A549 treated with dexamethasone at 1 μM for 4 hours (cell line): Measurements from ENCODE around the gene PORCN. TPM values are rescaled to one million over a fixed set of nuclear protein-coding genes. Genes with fewer than 3 reads are reported as not detected.

ENCODE experiments used
- total RNA-seq: library from RNA; stranded (reverse); fragments of 200-300 nt; extraction: Qiagen RNA extraction; gene quantifications from 5 replicates; pipeline ENCODE4 v1.2.3, GENCODE V29; 2022

PORCN gene
- 14.2 to 17.5 TPM (median 15.9 TPM) in 5 replicates for total RNA-seq

DNA sequence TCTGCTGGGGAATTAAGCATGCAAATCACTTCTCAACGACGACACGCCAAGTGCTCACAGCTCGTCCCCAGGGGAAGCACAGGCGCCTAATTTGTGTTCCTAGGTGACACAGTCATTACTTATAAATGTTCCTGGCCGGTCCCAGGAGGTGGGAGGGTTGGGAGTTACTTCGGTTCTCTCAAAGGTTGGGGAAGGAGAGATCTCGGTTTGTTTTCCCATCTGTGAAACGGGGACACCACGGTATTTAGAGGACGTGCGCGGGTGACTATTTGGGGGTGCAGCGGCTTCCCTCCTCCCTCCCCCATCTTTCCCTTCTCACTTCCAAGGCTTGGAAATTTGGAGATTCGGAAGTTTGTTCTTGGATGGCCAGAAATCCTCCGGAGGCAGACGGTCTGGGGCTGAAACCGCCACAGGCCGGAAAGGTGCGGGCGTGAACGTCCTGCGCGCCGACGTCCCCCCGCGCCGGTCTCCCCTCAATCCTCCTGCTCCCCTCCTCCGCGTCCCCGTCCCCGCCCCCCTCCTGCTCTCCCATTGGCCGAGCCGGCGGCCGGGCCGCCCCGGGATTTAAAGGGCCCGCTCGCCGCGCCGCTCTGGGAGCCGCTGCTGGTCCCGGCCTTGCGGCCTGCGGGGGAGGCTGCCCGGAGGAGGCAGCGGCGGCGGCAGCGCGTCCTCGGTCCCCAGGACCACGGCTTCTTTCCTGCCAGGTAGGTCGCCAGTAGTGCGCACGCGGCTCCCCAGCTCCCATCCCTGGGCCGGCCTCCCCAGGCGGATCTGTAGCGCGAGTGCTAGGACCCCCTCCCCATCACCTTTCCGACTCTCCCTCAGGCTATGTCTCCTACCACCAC, at the start of gene PORCN:
PORCN (plus strand) TSS at position 593 of the 845 bp plus-strand sequence. CDS start 829 bp downstream, outside the sequence.

GRCh38 chrX:48470110-48470832, 38.5 kb upstream of the PORCN start, which contains the start of gene SLC38A5:
Gene SLC38A5, minus strand, starts transcription at chrX:48470260. Its CDS starts 2,336 bp downstream, at chrX:48467924.

DNA sequence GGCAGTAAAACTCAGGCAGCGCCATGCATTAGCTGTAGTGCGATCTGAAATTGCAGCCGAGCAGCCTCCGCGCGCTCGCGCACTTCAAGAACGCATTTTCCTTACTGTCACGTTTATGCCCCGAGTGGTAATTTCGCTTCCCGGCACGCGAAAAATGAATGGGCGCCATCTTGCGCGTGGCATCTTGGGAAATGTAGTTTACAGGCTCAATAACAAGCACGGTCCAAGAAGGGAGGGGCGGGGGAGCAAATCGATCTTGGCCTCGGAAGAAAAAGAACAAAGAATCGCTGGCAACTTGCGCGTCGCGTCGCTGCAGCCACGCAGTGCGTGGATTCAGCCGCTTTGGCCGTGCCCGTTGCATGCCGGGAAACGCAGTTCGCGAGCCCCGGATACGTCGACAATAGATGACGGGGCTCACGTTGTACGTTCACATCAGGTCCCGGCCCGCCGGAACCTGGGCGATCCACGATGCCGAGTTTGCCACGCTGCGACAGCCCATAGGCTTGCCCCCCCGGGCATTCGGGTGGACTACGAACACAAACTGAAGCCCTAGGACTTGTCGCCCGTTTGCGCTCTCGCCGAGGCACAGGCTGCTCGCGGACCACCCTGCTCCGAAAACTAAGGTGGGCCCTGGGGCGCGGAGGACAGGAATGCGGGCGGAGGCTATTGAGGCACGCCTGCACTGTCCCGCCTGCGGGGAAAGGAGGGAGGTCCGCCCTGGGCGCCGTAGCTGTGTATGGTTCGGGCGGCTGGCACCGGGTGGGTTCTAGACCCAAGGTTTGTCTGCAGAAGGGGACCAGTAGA, 32.8 kb upstream of the PORCN start, which contains the start of gene FTSJ1:
FTSJ1 (plus strand) TSS at position 426 of the 804 bp plus-strand sequence. CDS start 1,849 bp downstream, outside the sequence.

DNA sequence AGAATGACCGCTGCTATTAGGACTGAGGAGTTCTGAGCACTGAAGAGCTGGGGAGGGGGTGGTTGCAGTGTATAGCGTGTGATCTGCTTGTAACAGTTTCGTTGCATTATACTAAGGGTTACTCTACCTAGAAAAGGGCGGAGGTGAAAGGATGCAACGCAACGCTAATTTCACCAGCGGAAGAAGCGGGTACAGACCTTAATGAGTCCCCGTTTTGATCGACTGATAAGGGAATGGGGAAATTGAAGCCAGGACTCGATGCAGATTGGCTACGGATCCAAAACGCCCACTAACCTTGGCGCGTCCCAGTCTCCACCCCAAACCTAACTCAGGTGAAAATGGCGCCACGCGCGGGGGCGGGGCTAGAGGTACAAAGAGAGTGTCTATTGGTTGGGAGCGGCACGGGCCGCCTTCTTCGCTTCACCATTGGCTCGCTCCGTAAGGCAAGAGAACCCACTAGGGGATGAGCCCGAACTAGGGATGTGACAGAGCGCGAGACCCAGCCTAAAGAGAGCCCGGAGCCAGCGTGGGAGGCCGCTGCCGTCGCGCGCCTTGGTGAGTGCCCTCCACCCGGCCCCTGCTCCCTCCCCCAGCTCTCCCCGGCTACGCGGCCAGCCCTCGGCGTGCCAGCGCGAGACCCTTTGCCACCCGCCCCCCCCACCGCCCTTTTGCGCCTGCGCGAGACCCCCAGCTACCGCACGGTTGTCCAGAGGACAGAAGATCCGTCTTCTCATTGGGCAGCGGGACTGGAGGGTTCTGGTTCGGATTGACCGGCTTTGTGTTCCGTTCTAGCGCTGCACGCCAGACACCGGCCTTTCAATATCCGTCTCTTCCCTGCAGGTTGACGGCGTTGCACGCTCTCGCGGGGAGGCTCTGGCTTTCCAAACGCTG, 12.8 kb downstream of the PORCN start, which contains the start of gene EBP:
EBP (plus strand) TSS at position 456 of the 891 bp plus-strand sequence. CDS start 1,964 bp downstream, outside the sequence.

DNA sequence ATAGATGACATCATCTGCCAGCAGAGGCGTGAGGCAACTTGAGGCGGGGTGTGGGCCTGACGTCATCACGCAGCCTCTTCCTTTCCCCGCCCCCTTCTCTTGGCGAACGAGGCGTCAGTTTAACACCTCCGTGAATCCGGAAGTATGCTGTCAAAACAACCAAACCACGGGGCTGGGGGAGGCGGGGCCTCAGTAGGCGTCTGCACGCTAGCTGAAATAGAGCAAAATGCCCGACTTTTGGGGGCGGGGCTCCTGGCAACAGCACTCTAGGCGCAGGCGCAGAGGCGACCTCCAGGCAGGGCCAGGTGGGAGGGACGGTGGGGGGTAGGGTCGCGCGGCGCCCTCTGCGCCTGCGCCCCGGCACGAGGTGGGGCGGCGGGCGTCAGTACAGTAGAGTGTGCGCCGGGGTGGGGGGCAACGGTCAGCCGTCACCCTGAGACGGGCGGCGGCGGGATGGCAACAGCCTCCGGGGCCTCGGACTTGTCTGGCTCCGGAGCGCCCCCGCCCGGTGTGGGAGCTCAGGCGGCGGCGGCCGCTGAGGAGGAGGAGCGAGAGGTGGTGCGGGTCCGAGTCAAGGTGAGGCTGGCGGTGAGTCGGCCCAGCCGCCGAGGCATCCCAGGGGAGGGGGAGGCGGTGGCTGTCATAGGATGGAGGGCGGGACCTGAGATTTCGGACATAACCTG, 30.7 kb downstream of the PORCN start, which contains the start of gene TBC1D25:
TBC1D25 (plus strand) TSS at position 370 of the 683 bp plus-strand sequence; CDS start at position 454, 84 bp downstream.

Other genes with a start within 250 kb of the PORCN start
- gene SSX3, start 152.3 kb upstream of the PORCN start, total RNA-seq, result not detected in 5 replicates
- not detected in 5 replicates for gene SSX4, start 125.5 kb upstream of the PORCN start, total RNA-seq
- gene SSX4B, start 97.0 kb upstream of the PORCN start, total RNA-seq, result not detected in 5 replicates
- gene SLC38A5, start 38.7 kb upstream of the PORCN start, total RNA-seq, result 0.08 to 0.24 TPM (median 0.18 TPM) in 4 of 5 replicates, not detected in the other
- 66.2 to 74.4 TPM (median 71.2 TPM) in 5 replicates for gene FTSJ1, start 32.8 kb upstream of the PORCN start, total RNA-seq
- 126 to 150 TPM (median 136 TPM) in 5 replicates for gene EBP, start 12.8 kb downstream of the PORCN start, total RNA-seq
- 11.0 to 14.9 TPM (median 13.3 TPM) in 5 replicates for gene TBC1D25, start 30.7 kb downstream of the PORCN start, total RNA-seq
- 309 to 586 TPM (median 363 TPM) in 5 replicates for gene RBM3, start 65.5 kb downstream of the PORCN start, total RNA-seq
- gene WDR13, start 88.5 kb downstream of the PORCN start, total RNA-seq, result 60.8 to 87.8 TPM (median 79.6 TPM) in 5 replicates
- gene WAS, start 174.8 kb downstream of the PORCN start, total RNA-seq, result 0.30 to 0.42 TPM (median 0.36 TPM) in 4 of 5 replicates, not detected in the other
- gene SUV39H1, start 187.7 kb downstream of the PORCN start, total RNA-seq, result 20.5 to 25.3 TPM (median 24.6 TPM) in 5 replicates